Activated effector memory CD4-positive, alpha-beta T cell treated with anti-CD3 and anti-CD28 coated beads, Interleukin-2, amount 50 U/mL, for 16 hours (primary cell): ENCODE results near the gene ZNF319.

ENCODE experiments used
- DNase-seq: peaks from one replicate; pipeline ENCODE4 v3.0.0-alpha.2; 2020

The ZNF319 gene

DNA sequence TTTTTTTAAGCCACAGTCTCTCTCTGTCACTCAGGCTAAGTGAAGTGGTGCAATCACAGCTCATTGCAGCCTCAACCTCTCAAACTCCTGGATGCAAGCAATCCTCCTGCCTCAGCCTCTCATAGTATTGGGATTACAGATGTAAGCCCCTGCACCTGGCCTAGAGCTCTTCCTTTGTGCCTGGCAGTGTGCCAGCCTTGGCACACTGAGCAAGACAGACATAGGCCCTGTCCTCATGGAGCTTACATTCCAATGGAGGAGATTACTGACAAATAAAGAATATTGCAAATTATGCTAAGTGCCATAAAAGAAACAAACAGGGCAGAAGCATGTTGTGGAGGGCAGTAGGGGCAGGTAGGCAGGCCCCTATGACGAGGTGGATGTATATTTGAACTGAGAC lies 28.6 kb downstream of the ZNF319 start:
- DNase-seq: no peak

GRCh38 chr16:57970970-57971369 lies 29.5 kb downstream of the ZNF319 start, which contains the start of gene CNGB1:
TSS of gene CNGB1 (minus strand) at chr16:57971128. CDS start at chr16:57967286, 3,842 bp downstream.
- DNase-seq: no peak

DNA sequence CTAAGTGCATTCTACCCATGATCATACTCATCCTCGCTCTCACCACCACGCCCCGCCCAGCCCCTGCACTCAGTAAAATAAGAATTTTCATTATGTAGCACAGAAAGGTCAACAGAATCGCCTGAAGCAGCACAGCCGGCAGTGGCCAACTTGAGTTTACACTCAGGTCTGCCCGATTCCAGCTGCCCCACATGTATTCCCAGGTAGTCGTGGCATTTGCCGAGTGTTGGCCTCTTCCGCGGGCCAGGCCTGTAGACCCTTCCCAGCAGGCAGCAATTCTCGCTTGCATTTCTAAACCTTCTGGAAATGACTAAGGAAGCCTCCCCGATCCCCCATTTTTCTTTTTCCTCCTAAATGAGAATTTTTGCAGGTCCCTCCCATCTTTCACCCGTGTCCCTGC lies 30.2 kb downstream of the ZNF319 start:
- DNase-seq: no peak

- DNase-seq: no peak
Observed at GRCh38 chr16:57969451-57970123, 30.9 kb downstream of the ZNF319 start.

DNA sequence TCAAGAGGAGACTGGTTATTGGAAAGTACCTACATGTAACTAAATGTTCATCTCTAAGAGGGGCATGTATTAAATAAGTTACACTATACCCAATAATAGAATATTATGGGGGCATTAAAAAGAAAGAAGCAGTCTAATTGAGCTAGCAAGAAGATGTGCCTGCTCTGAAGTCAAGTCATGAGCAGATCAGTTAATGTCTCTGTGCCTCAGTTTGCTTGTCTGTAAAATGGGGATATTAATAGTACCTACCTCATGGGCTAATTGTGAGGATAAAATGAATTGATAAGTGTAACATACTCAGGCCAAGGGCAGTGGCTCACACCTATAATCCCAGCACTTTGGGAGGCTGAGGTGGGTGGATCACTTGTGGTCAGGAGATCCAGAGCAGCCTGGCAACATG lies 32.6 kb downstream of the ZNF319 start:
- no peak for DNase-seq

GRCh38 chr16:57966986-57967385 lies 33.5 kb downstream of the ZNF319 start:
- DNase-seq: no peak

DNA sequence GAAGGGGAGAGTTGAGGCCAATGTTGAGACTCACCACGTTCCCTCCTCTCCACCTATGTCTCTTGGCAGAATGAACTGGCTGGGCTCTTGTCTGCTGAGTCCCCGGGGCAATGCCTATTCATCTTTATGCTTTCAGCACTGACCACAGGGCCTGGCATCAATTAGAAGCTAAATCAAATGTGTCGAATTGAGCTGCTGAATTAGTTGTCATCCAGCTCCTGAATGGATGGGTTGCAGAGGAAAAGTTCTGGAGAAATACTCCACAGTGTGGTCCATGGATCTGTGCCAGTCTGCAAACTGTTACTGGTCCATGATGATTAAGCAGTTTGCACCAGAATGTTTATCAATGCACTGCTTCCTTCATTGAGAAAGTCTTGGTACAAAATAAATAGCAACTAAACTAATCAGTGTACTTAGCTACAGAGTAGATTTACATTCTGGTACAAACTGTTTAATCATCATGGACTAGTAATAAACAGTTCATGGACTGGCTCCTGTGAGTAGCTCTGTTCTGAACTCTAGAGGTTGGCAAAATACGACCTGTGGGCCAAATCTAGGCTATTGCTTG lies 34.2 kb downstream of the ZNF319 start:
- no peak for DNase-seq

- DNase-seq: no peak
Observed at GRCh38 chr16:57964157-57964700, 36.2 kb downstream of the ZNF319 start.

DNA sequence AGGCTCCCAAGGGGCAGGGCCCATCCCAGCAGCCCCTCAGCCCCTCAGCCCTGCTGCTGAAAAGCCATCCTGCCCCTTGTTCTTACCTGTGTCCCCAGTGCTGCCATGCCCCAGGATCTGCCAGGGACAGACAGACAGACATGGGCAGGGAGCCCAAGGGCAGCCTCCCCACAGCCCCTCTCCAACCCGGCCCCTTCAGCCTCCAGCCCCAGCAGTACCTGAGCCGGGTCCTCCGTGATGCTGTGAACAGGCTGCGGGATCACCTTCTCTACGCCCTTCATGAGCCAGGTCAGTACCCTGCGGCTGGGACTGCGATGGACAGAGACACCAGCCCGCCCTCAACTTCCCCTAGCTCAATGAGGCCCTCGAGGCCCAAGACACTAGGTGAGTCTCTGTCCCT lies 37.7 kb downstream of the ZNF319 start:
- no peak for DNase-seq

DNA sequence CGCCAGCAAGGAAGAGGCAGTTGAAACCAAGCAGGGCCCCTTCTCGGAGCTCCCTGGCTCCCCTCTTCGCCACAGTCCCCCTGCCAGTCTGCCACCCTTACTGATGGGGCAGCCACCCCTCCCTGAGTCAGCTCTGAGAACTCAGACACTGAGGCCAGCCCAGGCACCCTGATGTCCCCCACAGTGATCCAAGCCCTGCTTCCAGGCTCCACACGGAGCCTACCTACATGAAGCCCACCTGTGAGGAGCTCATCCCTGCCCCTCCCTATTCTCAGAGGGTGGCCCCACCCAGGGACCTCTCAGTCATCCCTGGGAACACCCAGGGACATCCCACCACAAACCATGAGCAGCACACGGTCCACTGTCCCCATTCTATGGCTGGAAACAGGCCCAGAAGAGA lies 38.4 kb downstream of the ZNF319 start:
- no peak for DNase-seq

- DNase-seq: no peak
Observed at GRCh38 chr16:57961538-57961937, 38.9 kb downstream of the ZNF319 start.

DNA sequence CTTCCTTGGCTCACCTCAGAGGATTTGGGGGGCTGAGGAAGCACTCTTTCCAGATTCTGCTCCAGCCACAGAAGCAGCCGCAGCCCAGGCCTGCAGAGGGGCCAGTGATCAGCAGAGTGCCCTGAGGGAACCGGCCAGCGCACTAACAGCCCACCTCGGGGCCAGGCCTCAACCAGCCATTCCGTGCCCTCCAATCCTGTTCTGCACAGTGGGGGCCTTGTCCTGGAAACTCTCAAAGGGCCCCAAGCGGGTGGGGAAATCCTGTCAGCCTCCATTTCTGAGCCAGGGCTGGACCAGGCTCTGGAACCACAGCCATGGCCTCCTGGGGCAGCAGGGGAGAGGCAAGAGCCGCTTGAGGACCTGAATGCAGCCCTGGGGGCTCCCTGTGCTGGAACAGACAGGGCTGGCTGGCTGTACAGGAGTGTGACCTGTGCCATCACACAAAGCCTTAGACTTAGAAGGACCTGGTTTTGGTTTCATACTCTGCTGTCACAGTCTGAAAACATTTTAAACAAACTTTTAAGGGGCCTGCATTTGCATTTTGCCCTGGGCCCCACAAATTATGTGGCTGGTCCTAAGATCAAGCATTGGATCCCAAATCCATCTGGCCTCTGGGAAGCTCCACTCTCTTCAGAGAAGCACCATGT lies 39.5 kb downstream of the ZNF319 start:
- DNase-seq: no peak

- no peak for DNase-seq
Observed at GRCh38 chr16:57960310-57960709, 40.2 kb downstream of the ZNF319 start.

DNA sequence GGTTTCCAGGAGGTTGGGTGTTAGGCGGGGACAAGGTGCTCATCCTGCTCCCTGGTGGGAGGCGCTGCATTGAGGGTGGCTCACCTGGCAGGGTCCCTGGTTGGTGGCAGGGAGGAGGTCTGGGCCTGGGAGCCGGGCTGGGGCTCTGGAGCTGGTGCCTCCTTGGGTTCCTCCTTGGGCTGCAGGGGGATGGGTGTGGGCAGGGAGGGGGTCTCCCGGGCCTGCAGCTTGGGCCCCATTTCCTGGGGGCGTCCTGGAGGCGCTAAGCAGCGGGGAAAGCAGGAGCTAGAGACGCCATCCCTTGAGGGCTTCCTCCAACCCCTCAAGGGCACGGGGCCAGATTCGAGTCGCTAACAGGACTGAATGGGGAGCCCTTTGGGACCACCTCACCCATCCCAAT lies 40.7 kb downstream of the ZNF319 start:
- no peak for DNase-seq

DNA sequence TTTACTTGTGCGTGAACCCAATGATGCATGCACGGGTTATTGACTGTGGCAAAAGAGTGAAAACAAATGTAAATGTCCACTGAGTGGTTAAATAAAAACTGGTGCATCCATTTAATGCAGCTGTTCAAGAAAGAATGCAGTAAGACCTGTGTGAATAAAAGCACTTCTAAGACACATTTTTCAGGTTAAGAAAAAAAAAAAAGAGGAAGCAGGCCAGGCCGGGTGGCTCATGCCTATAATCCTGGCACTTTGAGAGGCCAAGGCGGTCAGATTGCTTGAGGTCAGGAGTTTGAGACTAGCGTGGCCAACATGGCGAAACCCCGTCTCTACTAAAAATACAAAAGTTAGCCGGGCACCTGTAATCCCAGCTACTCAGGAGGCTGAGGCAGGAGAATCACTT lies 41.4 kb downstream of the ZNF319 start:
- no peak for DNase-seq

DNA sequence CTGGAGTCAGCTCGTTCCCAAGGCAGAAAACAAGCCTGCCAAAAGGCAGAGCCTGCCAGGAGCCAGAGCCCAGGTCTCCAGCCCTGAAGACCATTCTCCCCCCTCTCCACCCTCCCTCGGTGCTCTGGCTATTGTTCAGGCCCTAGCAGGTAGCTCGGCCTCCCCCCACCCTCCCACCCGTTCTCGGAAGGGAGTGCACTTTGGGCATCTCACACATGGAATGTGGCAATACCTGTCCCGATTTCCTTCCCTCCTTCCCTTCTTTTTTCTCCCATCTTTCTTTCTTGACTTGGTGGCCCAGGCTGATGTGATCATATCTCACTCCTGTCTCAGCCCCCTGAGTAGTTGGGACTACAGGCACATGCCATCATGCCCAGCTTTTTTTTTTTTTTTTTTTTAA lies 41.9 kb downstream of the ZNF319 start:
- DNase-seq: no peak

- no peak for DNase-seq
Observed at GRCh38 chr16:57957673-57958392, 42.6 kb downstream of the ZNF319 start.

GRCh38 chr16:57956924-57957672 lies 43.4 kb downstream of the ZNF319 start:
- DNase-seq: no peak

DNA sequence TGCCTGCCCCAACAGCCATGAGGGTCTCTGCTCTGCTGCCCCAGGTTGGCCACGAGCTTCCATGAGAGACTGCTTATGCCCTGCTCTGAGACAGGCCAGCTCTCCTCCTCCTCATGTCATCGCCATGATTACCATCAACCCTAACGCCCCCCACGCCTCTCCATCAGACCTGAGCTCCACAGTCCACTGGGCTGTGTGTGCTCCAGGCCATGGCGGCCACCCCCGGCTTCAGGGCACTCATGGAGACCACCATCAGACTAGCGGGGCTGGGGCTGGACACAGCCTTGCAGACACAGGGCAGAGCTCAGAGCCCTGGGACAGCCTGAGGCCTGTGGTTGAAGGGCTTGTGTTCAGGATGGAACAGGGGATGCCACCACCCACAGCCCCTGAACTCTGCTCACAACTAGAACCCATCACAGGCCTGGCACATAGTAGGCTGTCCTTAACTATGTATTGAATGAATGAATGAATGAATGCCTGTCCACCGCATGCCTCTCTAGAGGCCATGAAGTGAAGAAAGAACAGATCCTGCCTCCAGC lies 44.1 kb downstream of the ZNF319 start:
- no peak for DNase-seq

DNA sequence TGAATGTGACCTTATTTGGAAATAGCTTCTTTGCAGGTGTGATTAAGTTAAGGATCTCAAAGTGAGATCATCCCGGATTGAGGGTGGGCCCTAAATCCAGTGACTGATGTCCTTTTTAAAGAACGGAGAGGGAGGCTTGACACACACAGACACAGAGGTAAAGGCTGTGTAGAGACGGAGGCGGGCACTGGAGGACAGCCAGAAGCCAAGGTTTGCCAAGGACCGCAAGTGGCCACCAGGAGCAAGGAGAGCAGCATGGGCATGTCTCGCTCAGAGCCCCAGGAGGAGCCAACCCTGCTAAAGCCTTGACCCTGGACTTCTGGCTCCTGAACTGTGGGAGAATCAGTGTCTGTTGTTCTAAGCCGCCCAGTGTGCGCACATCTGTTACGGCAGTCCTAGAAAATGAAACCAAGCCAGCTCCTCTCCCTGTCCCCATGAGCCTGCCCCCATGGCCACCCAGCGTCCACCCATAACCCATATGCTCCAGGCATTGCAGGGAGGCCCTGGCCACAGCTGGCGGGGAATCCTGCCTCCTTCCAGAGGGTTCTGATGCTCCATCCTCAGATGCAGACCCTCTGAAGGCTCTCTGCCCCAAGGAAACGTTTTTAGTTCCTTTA lies 44.8 kb downstream of the ZNF319 start:
- DNase-seq: no peak

DNA sequence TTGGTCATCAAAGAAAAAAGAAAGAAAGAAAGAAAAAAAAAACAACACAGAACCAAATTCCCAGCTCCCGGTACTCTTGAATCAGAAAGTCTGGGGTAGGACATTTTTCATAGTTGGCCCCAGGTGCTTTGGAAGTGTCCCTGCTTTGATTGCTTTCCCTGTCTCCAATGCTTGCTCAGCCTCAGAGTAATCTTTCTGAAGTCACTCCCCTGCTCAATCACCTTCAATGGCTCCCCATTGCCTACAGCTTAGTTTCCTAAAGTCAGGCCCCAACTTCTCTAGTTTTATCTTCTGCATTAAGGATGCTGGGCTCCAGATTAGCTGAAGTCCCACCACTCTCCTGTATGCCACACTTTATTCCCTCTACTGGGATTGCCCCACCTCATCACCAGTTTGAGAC lies 46.6 kb downstream of the ZNF319 start:
- DNase-seq: no peak

DNA sequence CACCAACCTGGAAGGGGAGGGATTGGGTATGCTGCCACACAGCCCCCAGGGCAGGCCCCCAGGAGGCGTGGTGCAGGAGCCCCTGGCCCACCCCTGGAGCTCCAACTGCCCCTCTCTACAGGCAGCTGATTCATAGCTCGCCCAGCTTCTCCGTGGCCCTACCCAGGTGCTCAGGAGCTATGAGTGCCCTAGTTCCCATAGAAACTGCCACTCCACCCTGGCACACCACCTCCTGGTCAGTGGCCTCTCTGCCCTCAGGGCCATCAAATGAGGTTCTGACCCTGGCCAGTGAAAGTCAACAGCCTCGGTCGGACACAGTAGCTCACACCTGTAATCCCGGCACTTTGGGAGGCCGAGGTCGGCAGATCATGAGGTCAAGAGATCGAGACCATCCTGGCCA lies 47.6 kb downstream of the ZNF319 start:
- no peak for DNase-seq
